GM21717 (cell line): ENCODE measurements around the gene NCOR2.

Experiments used
- ATAC-seq: cut with Tn5 transposase; IDR thresholded peaks from one replicate; pipeline ENCODE4 v1.9.1; 2021; ENCODE audit warnings: mild to moderate bottlenecking, moderate library complexity; ENCODE audit not compliant: unreplicated experiment

The NCOR2 gene

GRCh38 chr12:124529565-124530276 lies 37.7 kb downstream of the NCOR2 start:
- ATAC-seq = no peak

- no peak for ATAC-seq
These were observed 39.4 kb downstream of the NCOR2 start for GRCh38 chr12:124527861-124528561.

- ATAC-seq = no peak
These were observed 41.3 kb downstream of the NCOR2 start for GRCh38 chr12:124525927-124526692.

GRCh38 chr12:124525455-124525854 lies 42.0 kb downstream of the NCOR2 start:
- no peak for ATAC-seq

- no peak for ATAC-seq
These were observed 43.0 kb downstream of the NCOR2 start for GRCh38 chr12:124524231-124524925.

GRCh38 chr12:124523071-124523470 lies 44.3 kb downstream of the NCOR2 start:
- no peak for ATAC-seq

- ATAC-seq = no peak
These were observed 46.5 kb downstream of the NCOR2 start for GRCh38 chr12:124520907-124521306.

GRCh38 chr12:124520265-124520701 lies 47.1 kb downstream of the NCOR2 start:
- no peak for ATAC-seq

GRCh38 chr12:124519746-124520145 lies 47.7 kb downstream of the NCOR2 start:
- ATAC-seq = no peak

GRCh38 chr12:124518051-124518932 lies 49.1 kb downstream of the NCOR2 start:
- no peak for ATAC-seq
